ENCODE measurements around the gene MPZL2.

DNA sequence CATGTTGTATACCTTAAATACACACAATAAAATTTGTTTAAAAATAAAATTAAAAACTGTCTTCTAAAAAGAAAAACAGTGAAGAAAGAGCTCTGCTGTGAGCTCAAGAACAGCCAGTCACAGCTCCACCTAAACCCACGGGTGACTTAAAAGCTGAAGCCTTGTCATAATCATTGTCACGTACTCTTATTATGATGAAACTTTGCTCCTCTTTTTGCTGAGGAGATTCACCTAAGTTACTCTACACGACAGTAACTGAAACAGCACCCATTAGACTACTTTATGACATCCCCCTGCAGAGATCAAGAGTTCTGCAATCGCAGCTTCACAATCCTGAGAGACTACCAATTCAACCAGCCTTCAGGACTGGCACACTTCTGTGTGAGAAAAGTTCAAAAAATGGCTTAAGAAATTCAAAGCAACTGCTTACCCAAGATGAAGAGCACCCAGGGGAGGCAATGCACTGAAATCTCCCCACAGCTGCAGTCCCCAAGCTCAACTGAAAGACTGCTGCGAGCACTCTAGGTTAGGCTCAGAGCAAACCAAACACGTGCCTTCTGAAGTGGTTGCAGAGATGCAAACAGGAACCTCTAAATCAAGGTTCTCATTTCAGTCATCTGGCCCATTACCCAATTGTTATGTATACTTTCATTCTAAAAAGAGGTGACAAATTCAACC lies 39.4 kb downstream of the MPZL2 start, which contains the start of gene JAML:
- TF ChIP-seq, protein P1, sequence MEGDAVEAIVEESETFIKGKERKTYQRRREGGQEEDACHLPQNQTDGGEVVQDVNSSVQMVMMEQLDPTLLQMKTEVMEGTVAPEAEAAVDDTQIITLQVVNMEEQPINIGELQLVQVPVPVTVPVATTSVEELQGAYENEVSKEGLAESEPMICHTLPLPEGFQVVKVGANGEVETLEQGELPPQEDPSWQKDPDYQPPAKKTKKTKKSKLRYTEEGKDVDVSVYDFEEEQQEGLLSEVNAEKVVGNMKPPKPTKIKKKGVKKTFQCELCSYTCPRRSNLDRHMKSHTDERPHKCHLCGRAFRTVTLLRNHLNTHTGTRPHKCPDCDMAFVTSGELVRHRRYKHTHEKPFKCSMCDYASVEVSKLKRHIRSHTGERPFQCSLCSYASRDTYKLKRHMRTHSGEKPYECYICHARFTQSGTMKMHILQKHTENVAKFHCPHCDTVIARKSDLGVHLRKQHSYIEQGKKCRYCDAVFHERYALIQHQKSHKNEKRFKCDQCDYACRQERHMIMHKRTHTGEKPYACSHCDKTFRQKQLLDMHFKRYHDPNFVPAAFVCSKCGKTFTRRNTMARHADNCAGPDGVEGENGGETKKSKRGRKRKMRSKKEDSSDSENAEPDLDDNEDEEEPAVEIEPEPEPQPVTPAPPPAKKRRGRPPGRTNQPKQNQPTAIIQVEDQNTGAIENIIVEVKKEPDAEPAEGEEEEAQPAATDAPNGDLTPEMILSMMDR (IDR thresholded peaks at IDR 0.05) = no peak
- TF ChIP-seq EZH2phosphoT487 (IDR thresholded peaks at IDR 0.05) (no peak), EZH2 (IDR thresholded peaks at IDR 0.05) (no peak)

Data from neural progenitor cell (in vitro differentiated cells).